ENCODE measurements around the gene TPRN. TPM values are rescaled to one million over a fixed set of nuclear protein-coding genes. Genes with fewer than 3 reads are reported as not detected.

TPRN gene
- total RNA-seq, 1 experiment from 2014 or later = 63.1 TPM

- DNase-seq (ENCODE audit: low spot score) = no peak
Observed at GRCh38 chr9:137236936-137237421, 36.4 kb upstream of the TPRN start.

- DNase-seq (ENCODE audit: low spot score) = peak; percentile 88
Observed at GRCh38 chr9:137236238-137236935, 35.8 kb upstream of the TPRN start.

- DNase-seq (ENCODE audit: low spot score) = no peak
Observed at GRCh38 chr9:137235424-137236237, 35.1 kb upstream of the TPRN start.

GRCh38 chr9:137234758-137235423 is 34.4 kb upstream of the TPRN start:
- DNase-seq (ENCODE audit: low spot score) = no peak

GRCh38 chr9:137234055-137234697 is 33.6 kb upstream of the TPRN start:
- DNase-seq (ENCODE audit: low spot score) = no peak

GRCh38 chr9:137233143-137233980 is 32.8 kb upstream of the TPRN start:
- DNase-seq (ENCODE audit: low spot score) = peak; percentile 57

- no peak for DNase-seq (ENCODE audit: low spot score)
Observed at GRCh38 chr9:137232510-137232909, 32.0 kb upstream of the TPRN start.

- DNase-seq (ENCODE audit: low spot score) = no peak
Observed at GRCh38 chr9:137232101-137232500, 31.6 kb upstream of the TPRN start.

- no peak for DNase-seq (ENCODE audit: low spot score)
Observed at GRCh38 chr9:137231372-137232039, 31.0 kb upstream of the TPRN start.

- no peak for DNase-seq (ENCODE audit: low spot score)
Observed at GRCh38 chr9:137230705-137231371, 30.3 kb upstream of the TPRN start, which contains the start of gene SLC34A3. Gene SLC34A3 (plus strand): TSS chr9:137230901. CDS start chr9:137231703, 802 bp downstream.

GRCh38 chr9:137229903-137230704 is 29.6 kb upstream of the TPRN start:
- no peak for DNase-seq (ENCODE audit: low spot score)

GRCh38 chr9:137228968-137229896 is 28.7 kb upstream of the TPRN start:
- no peak for DNase-seq (ENCODE audit: low spot score)

- DNase-seq (ENCODE audit: low spot score) = no peak
Observed at GRCh38 chr9:137228506-137228967, 28.0 kb upstream of the TPRN start.

- DNase-seq (ENCODE audit: low spot score) = no peak
Observed at GRCh38 chr9:137227853-137228505, 27.4 kb upstream of the TPRN start.

- DNase-seq (ENCODE audit: low spot score) = peak; percentile 97
Observed at GRCh38 chr9:137227054-137227852, 26.7 kb upstream of the TPRN start, which contains the start of gene RNF224. Gene RNF224 (plus strand): TSS chr9:137227502. CDS start chr9:137228336, 834 bp downstream.

Measured in HT-29 (cell line).